GM12878 (cell line): ENCODE measurements around the gene THAP2. TPM values are rescaled to one million over a fixed set of nuclear protein-coding genes. Genes with fewer than 3 reads are reported as not detected.

Experiments used
- ATAC-seq: fragments of 200-7000 bp; cut with Tn5 transposase; 3 replicates; pipeline ENCODE4 v1.9.1; 2020; ENCODE audit warnings: mild to moderate bottlenecking, moderate library complexity
- BruUV-seq: library from RNA; stranded (reverse); fragments of 400-500 nt; replicated peaks from 2 replicates; lab custom pipeline; 2021; lab: Mats Ljungman, UMichigan
- CTCF ChIA-PET: fragments of 300-600 bp; sonication (Branson Sonifier 250); formaldehyde crosslinking; extraction: SDS; loops from one replicate; lab custom pipeline; 2021; ENCODE audit warnings: inconsistent platforms; lab: Yijun Ruan, JAX
- POLR2A ChIA-PET: fragments of 350-600 bp; formaldehyde crosslinking; extraction: SDS; loops from one replicate; lab custom pipeline; 2021; ENCODE audit warnings: inconsistent platforms; lab: Charles Lee
- RAD21 ChIA-PET: fragments of 300-600 bp; sonication (Branson Sonifier 250); formaldehyde crosslinking; loops from one replicate; lab custom pipeline; 2023; ENCODE audit warnings: antibody characterized with exemption; ENCODE audit not compliant: unreplicated experiment; lab: Charles Lee
- SMC1A ChIA-PET: fragments of 300-600 bp; sonication (Branson Sonifier 250); formaldehyde crosslinking; loops from one replicate; lab custom pipeline; 2023; ENCODE audit not compliant: unreplicated experiment, uncharacterized antibody; lab: Charles Lee
- DNase-seq: peaks from one replicate; pipeline ENCODE4 v3.0.0-alpha.2; 2011; ENCODE audit warnings: low read depth, low spot score
- FAIRE-seq: peaks from 3 replicates; lab custom pipeline; 2011; peaks lifted over from hg19 to GRCh38; lab: Jason Lieb, UNC
- H2AFZ ChIP-seq: 2 replicates; pipeline ENCODE4 v1.6.0; 2011; ENCODE audit warnings: low read depth, low read length, control low read depth; ENCODE audit not compliant: control insufficient read depth
- H3K27ac ChIP-seq: 2 replicates; pipeline ENCODE4 v1.5.1; 2011; ENCODE audit warnings: control low read depth; ENCODE audit not compliant: control insufficient read depth, insufficient read depth
- H3K27me3 ChIP-seq, 2 experiments: replicated peaks in 1 of 2; 2 replicates each; pipeline versions ENCODE4 v1.6.0 to v1.6.1; 2011; ENCODE audit warnings: low read length in 1 of 2; ENCODE audit not compliant: control insufficient read depth in 2 of 2, insufficient read depth in 2 of 2
- H3K36me3 ChIP-seq, 2 experiments: 2 replicates each; pipeline ENCODE4 v1.5.1; 2011; ENCODE audit warnings: low read length in 1 of 2; ENCODE audit not compliant: control insufficient read depth in 2 of 2, insufficient read depth in 2 of 2
- H3K4me1 ChIP-seq: 2 replicates; pipeline ENCODE4 v1.6.1; 2011; ENCODE audit warnings: mild to moderate bottlenecking, low read length, moderate library complexity, mixed read lengths; ENCODE audit not compliant: control insufficient read depth, insufficient read depth
- H3K4me2 ChIP-seq: 2 replicates; pipeline ENCODE4 v1.6.0; 2011; ENCODE audit warnings: control low read depth; ENCODE audit not compliant: control insufficient read depth, insufficient read depth
- H3K4me3 ChIP-seq: fragments of 200-600 bp; sonication (generic); 2 replicates; pipeline ENCODE4 v1.5.1; 2016
- H3K79me2 ChIP-seq: 2 replicates; pipeline ENCODE4 v1.6.0; 2011; ENCODE audit warnings: low read length; ENCODE audit not compliant: control insufficient read depth, insufficient read depth
- H3K9ac ChIP-seq: 2 replicates; pipeline ENCODE4 v1.8.0; 2011; ENCODE audit warnings: low read length, control low read depth, mixed read lengths; ENCODE audit not compliant: control insufficient read depth, insufficient read depth
- H3K9me3 ChIP-seq: replicated peaks from 3 replicates; pipeline ENCODE4 v1.5.1; 2011; ENCODE audit warnings: mild to moderate bottlenecking, low read length; ENCODE audit not compliant: control insufficient read depth, insufficient read depth
- H4K20me1 ChIP-seq: 2 replicates; pipeline ENCODE4 v1.6.0; 2011; ENCODE audit not compliant: control insufficient read depth, insufficient read depth
- ASH2L ChIP-seq: fragments of 300-600, 200-600 bp; sonication (generic); IDR thresholded peaks from 2 replicates; pipeline ENCODE4 v1.6.1; 2017; ENCODE audit warnings: low read depth, mild to moderate bottlenecking, borderline replicate concordance
- CEBPZ ChIP-seq: fragments of 150-350 bp; IDR thresholded peaks from 2 replicates; pipeline ENCODE4 v1.6.1; 2016; ENCODE audit warnings: low read depth, low read length
- CHD1 ChIP-seq: IDR thresholded peaks from 2 replicates; pipeline ENCODE4 v1.6.1; 2012; ENCODE audit warnings: low read depth, low read length, improper control_type of control experiment
- HDAC6 ChIP-seq: fragments of 200-600 bp; sonication (generic); IDR thresholded peaks from one replicate; pipeline ENCODE4 v1.8.0; 2017; ENCODE audit warnings: antibody characterized with exemption; ENCODE audit not compliant: unreplicated experiment
- JUND ChIP-seq: IDR thresholded peaks from 2 replicates; pipeline ENCODE4 v1.6.1; 2012; ENCODE audit warnings: low read depth, mild to moderate bottlenecking, low read length, improper control_type of control experiment, moderate library complexity
- MEF2B ChIP-seq: fragments of 450-650 bp; IDR thresholded peaks from 2 replicates; pipeline ENCODE4 v1.6.1; 2018; ENCODE audit warnings: mild to moderate bottlenecking, moderate library complexity; ENCODE audit not compliant: partially characterized antibody, poor library complexity, severe bottlenecking
- MLLT1 ChIP-seq: fragments of 450-650 bp; IDR thresholded peaks from 2 replicates; pipeline ENCODE4 v1.6.1; 2016; ENCODE audit warnings: mild to moderate bottlenecking
- NFYB ChIP-seq: IDR thresholded peaks from 2 replicates; pipeline ENCODE4 v1.6.1; 2011; ENCODE audit warnings: low read depth, mild to moderate bottlenecking, low read length, improper control_type of control experiment, moderate library complexity; ENCODE audit not compliant: insufficient read depth
- NR2C2 ChIP-seq: IDR thresholded peaks from 2 replicates; pipeline ENCODE4 v1.6.1; 2011; ENCODE audit warnings: borderline replicate concordance, low read depth; ENCODE audit not compliant: control insufficient read depth, insufficient read length
- RAD21 ChIP-seq: IDR thresholded peaks from 2 replicates; pipeline ENCODE4 v1.6.1; 2011; ENCODE audit warnings: mild to moderate bottlenecking, low read depth, low read length, moderate library complexity; ENCODE audit not compliant: insufficient read depth
- RBBP5 ChIP-seq: fragments of 200-600 bp; sonication (generic); conservative IDR thresholded peaks from 2 replicates; pipeline ENCODE4 v1.6.1; 2016
- SREBF1 ChIP-seq: IDR thresholded peaks from 2 replicates; pipeline ENCODE4 v1.6.1; 2012; ENCODE audit warnings: mild to moderate bottlenecking, low read length
- YBX1 ChIP-seq: fragments of 450-650 bp; IDR thresholded peaks from 2 replicates; pipeline ENCODE4 v1.6.1; 2016; ENCODE audit warnings: antibody characterized with exemption
- ZNF207 ChIP-seq: fragments of 450-650 bp; IDR thresholded peaks from 2 replicates; pipeline ENCODE4 v1.6.1; 2014; ENCODE audit warnings: antibody characterized with exemption, mild to moderate bottlenecking, borderline replicate concordance
- ZNF622 ChIP-seq: fragments of 450-650 bp; IDR thresholded peaks from 2 replicates; pipeline ENCODE4 v1.6.1; 2017; ENCODE audit warnings: mild to moderate bottlenecking, inconsistent platforms
- WGBS: methylation state at CpG from one replicate; pipeline ENCODE4 v1.1.6; 2016; ENCODE audit warnings: low lambda C conversion rate; ENCODE audit not compliant: insufficient replicate concordance, insufficient coverage; ENCODE audit errors: missing lambda C conversion rate; 5-methylcytosine and 5-hydroxymethylcytosine counted together
- in situ Hi-C: fragments of 300-500 bp; cut with MboI; formaldehyde crosslinking; loops from 9 replicates; pipeline ENCODE4 v1.14.3; 2018; ENCODE audit warnings: mixed read lengths
- intact Hi-C: fragments of 100-400 bp; cut with micrococcal nuclease; formaldehyde crosslinking; loops from one replicate; pipeline ENCODE4 v1.14.2; 2022; ENCODE audit not compliant: unreplicated experiment
- polyA plus RNA-seq, 11 experiments: library from polyadenylated mRNA; depleted of rRNA in 4 of 11; unstranded in 6 of 11; stranded (reverse) in 5 of 11; fragments of >200 nt; fragmentation: Nextera tagmentation in 4 of 11; fragmentation: Illumina TruSeq in 1 of 11; extraction: Ambion mirVana in 4 of 11; extraction: Trizol in 1 of 11; gene quantifications; 1 replicate in 1 of 11; 2 replicates in 10 of 11; pipeline versions ENCODE4 v1.2.1 to v1.2.3, GENCODE V29; 2011 to 2016; ENCODE audit warnings: inconsistent platforms in 2 of 11, missing spikeins in 2 of 11, low read depth in 1 of 11
- total RNA-seq, 4 experiments: library from RNA; depleted of rRNA in 3 of 4; stranded (reverse); fragments of >200 nt in 3 of 4; fragmentation: Illumina TruSeq in 1 of 4; extraction: Trizol in 1 of 4; gene quantifications; 2 replicates each; pipeline versions ENCODE4 v1.2.1 to v1.2.3, GENCODE V29; 2013 to 2021

Gene THAP2
- total and polyA plus RNA-seq, 10 of the 15 experiments (the other 5 are each of a cell fraction or from before 2014, with no cell fraction given): 4.1 to 18.0 (median 7.3) TPM

GRCh38 chr12:71682466-71682865 is 18.4 kb downstream of the THAP2 start (continued):
- TF ChIP-seq CEBPZ (no peak), MEF2B (no peak), RAD21 (no peak), ZNF622 (no peak), SREBF1 (no peak), ZNF207 (no peak), NFYB (no peak)

- no peak for ATAC-seq
- H3K27me3 ChIP-seq: no peaks in the 10 kb centered on the region
- TF ChIP-seq CHD1: no peak
- no peak for TF ChIP-seq YBX1
- no peak for TF ChIP-seq HDAC6
- TF ChIP-seq NR2C2: no peak
- no peak for TF ChIP-seq ASH2L
- no peak for TF ChIP-seq JUND
- no peak for TF ChIP-seq MLLT1
- no peak for TF ChIP-seq RBBP5
- no peak overlapping the region for H3K9ac ChIP-seq
- RAD21 ChIA-PET: interaction anchor here (1.2 to 5.3 kb wide), 2 partner anchors 8 to 64 kb away, joined by 3 to 139 read pairs; no protein-coding TSS in a partner anchor
- in situ Hi-C loops (no loop called here), intact Hi-C loops (no loop called here)
- H3K79me2 ChIP-seq: peaks cover 24% of the 10 kb centered on the region
- no peak overlapping the region for H3K27ac ChIP-seq
- CTCF ChIA-PET: interaction anchor here (1.1 to 6.7 kb wide), 5 partner anchors 21 to 67 kb away, joined by 3 to 131 read pairs (median 37); partner anchors contain the start of genes THAP2 and ZFC3H1
- H3K4me1 ChIP-seq: peaks cover 13% of the 10 kb centered on the region
- no peak overlapping the region for H2AFZ ChIP-seq
- H3K9me3 ChIP-seq: no peaks in the 10 kb centered on the region
- BruUV-seq: no TSS peak
- DNase-seq: no peak
- POLR2A ChIA-PET: interaction anchor here (6.0 kb wide), 1 partner anchor 21 kb away, joined by 93 read pairs; the partner anchor contains the start of genes THAP2 and ZFC3H1
- SMC1A ChIA-PET: interaction anchor here (1.3 to 4.6 kb wide), 2 partner anchors 63 to 64 kb away, joined by 3 to 117 read pairs; no protein-coding TSS in a partner anchor
- no peaks in the 10 kb centered on the region for H4K20me1 ChIP-seq
- no peak overlapping the region for H3K4me3 ChIP-seq
- no peaks in the 10 kb centered on the region for H3K36me3 ChIP-seq
- 96% methylated on average over 5 of the region's 5 CpGs for WGBS
- no peak for FAIRE-seq
- no peak overlapping the region for H3K4me2 ChIP-seq
Observed at GRCh38 chr12:71683633-71684032, 19.5 kb downstream of the THAP2 start.
